Neural cell (in vitro differentiated cells): ENCODE measurements around the gene TP53I3.

Source experiments
- CTCF ChIP-seq: fragments of 450-650 bp; IDR thresholded peaks from 2 replicates; pipeline ENCODE4 v1.5.1; 2014; ENCODE audit warnings: antibody characterized with exemption, mild to moderate bottlenecking, moderate library complexity; ENCODE audit not compliant: poor library complexity, severe bottlenecking
- EP300 ChIP-seq: fragments of 450-650 bp; conservative IDR thresholded peaks from 2 replicates; pipeline ENCODE4 v1.6.1; 2014; ENCODE audit warnings: antibody characterized with exemption, mild to moderate bottlenecking, moderate library complexity; ENCODE audit not compliant: poor library complexity, severe bottlenecking
- EZH2 ChIP-seq: fragments of 200-600, 300-800 bp; shearing (Covaris generic), sonication (generic); IDR thresholded peaks from 2 replicates; pipeline ENCODE4 v1.6.1; 2014; ENCODE audit warnings: antibody characterized with exemption, low read length, borderline replicate concordance, mild to moderate bottlenecking; ENCODE audit not compliant: insufficient read depth, poor library complexity, severe bottlenecking
- MXI1 ChIP-seq: fragments of 450-650 bp; conservative IDR thresholded peaks from 2 replicates; pipeline ENCODE4 v1.6.1; 2014; ENCODE audit warnings: antibody characterized with exemption, mild to moderate bottlenecking; ENCODE audit not compliant: poor library complexity, severe bottlenecking
- POLR2AphosphoS5 ChIP-seq: IDR thresholded peaks from 2 replicates; pipeline ENCODE4 v1.6.1; 2012
- RAD21 ChIP-seq: fragments of 450-650 bp; conservative IDR thresholded peaks from 2 replicates; pipeline ENCODE4 v1.6.1; 2014; ENCODE audit warnings: antibody characterized with exemption, mild to moderate bottlenecking, moderate library complexity
- REST ChIP-seq: IDR thresholded peaks from 2 replicates; pipeline ENCODE4 v1.6.1; 2012; ENCODE audit warnings: borderline replicate concordance
- TAF1 ChIP-seq: IDR thresholded peaks from 2 replicates; pipeline ENCODE4 v1.6.1; 2012; ENCODE audit warnings: low read depth

DNA sequence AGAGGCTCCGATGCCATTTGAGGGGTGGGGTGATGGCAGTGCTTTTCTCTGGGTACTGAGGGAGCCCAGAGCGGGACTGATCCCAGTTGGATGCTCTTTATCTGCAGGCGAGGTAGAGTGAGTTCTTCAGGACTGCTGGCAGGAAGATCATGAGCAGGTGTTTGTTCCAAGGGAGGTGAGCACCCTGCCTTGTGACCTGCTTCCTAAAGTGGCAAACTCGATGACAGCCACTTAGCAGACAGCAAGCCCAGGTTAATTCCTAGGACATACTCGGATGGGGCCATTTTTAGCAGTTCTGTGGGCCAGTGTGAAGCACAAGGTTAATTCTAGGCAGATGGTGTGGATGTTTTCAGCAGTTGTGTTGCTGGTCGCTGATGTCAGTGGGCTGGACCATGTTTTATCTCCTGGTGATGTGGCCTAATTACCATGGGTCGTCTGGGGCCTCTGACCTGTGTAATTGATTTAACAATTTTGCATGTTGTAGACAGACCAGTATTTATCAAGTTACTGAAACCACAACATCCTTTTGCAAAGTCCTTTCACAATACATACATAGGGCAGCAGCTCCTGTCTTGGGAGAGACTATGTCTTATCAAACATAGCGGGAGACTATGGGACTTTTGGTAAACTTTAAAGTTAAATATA lies 30.1 kb downstream of the TP53I3 start:
- TF ChIP-seq RAD21 = no peak
- no peak for TF ChIP-seq CTCF
- TF ChIP-seq REST = no peak
- TF ChIP-seq TAF1 = no peak
- TF ChIP-seq EP300 = no peak
- no peak for TF ChIP-seq EZH2
- no peak for TF ChIP-seq MXI1
- TF ChIP-seq POLR2AphosphoS5 = no peak
